ENCODE results near the gene HIPK4.
"Not testable (repeated sequence)": the region's sequence is repeated elsewhere in the genome, so short reads cannot be mapped to it uniquely, and the experiment has no call there.

The HIPK4 gene

GRCh38 chr19:40333083-40333482 lies 56.9 kb downstream of the HIPK4 start:
- DNase-seq: not testable (repeated sequence)

- no peak for DNase-seq
Measured at GRCh38 chr19:40332669-40333068, 57.3 kb downstream of the HIPK4 start.

DNA sequence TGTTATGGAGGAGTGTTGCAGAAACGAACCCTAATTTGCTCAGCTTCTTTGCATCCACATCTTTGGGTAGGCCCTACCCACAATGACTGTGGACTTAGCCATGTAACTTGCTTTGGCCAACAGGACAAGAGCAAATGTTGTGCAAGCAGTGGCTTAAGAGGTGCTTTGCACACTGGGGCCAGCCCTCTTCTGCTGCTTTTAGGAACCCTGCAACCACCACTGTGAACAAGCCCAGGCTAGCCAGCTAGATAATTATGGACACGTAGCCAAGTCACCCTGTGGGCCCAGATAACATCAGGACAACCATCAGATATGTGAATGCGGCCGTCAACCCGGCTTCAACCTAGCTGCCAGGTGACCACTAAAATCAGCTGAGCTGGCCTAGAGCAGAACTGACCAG lies 58.9 kb downstream of the HIPK4 start:
- DNase-seq: no peak

All from CD4-positive, alpha-beta T cell treated with Interleukin-21 for 1 hour (primary cell).